ENCODE results near the gene STIM1.
"Not testable (repeated sequence)": the region's sequence is repeated elsewhere in the genome, so short reads cannot be mapped to it uniquely, and the experiment has no call there.

STIM1 gene

GRCh38 chr11:3983101-3983500 lies 127.6 kb downstream of the STIM1 start:
- no peak for DNase-seq (ENCODE audit: low read depth)

- DNase-seq (ENCODE audit: low read depth), result no peak
Observed at GRCh38 chr11:3984896-3985295, 129.4 kb downstream of the STIM1 start.

GRCh38 chr11:3985631-3986030 lies 130.2 kb downstream of the STIM1 start:
- no peak for DNase-seq (ENCODE audit: low read depth)

GRCh38 chr11:3986301-3986700 lies 130.8 kb downstream of the STIM1 start:
- no peak for DNase-seq (ENCODE audit: low read depth)

- DNase-seq (ENCODE audit: low read depth), result no peak
Observed at GRCh38 chr11:3989276-3989920, 133.9 kb downstream of the STIM1 start.

GRCh38 chr11:3989921-3990290 lies 134.4 kb downstream of the STIM1 start:
- no peak for DNase-seq (ENCODE audit: low read depth)

- DNase-seq (ENCODE audit: low read depth), result no peak
Observed at GRCh38 chr11:3990406-3990805, 134.9 kb downstream of the STIM1 start.

- no peak for DNase-seq (ENCODE audit: low read depth)
Observed at GRCh38 chr11:3992964-3993363, 137.5 kb downstream of the STIM1 start.

- no peak for DNase-seq (ENCODE audit: low read depth)
Observed at GRCh38 chr11:3994030-3994640, 138.7 kb downstream of the STIM1 start.

- peak; percentile 27 for DNase-seq (ENCODE audit: low read depth)
Observed at GRCh38 chr11:3995307-3995706, 139.8 kb downstream of the STIM1 start.

GRCh38 chr11:3995949-3996554 lies 140.6 kb downstream of the STIM1 start:
- peak; percentile 67 for DNase-seq (ENCODE audit: low read depth)

- no peak for DNase-seq (ENCODE audit: low read depth)
Observed at GRCh38 chr11:3996651-3997050, 141.2 kb downstream of the STIM1 start.

- not testable (repeated sequence) for DNase-seq (ENCODE audit: low read depth)
Observed at GRCh38 chr11:4004753-4005152, 149.3 kb downstream of the STIM1 start.

GRCh38 chr11:4006946-4007680 lies 151.6 kb downstream of the STIM1 start:
- DNase-seq (ENCODE audit: low read depth), result no peak

- no peak for DNase-seq (ENCODE audit: low read depth)
Observed at GRCh38 chr11:4008116-4008515, 152.7 kb downstream of the STIM1 start.

- not testable (repeated sequence) for DNase-seq (ENCODE audit: low read depth)
Observed at GRCh38 chr11:4016602-4017001, 161.1 kb downstream of the STIM1 start.

GRCh38 chr11:4017129-4017528 lies 161.7 kb downstream of the STIM1 start:
- DNase-seq (ENCODE audit: low read depth), result no peak

GRCh38 chr11:4018641-4019040 lies 163.2 kb downstream of the STIM1 start:
- DNase-seq (ENCODE audit: low read depth), result no peak

GRCh38 chr11:4019891-4020290 lies 164.4 kb downstream of the STIM1 start:
- no peak for DNase-seq (ENCODE audit: low read depth)

- no peak for DNase-seq (ENCODE audit: low read depth)
Observed at GRCh38 chr11:4022669-4023068, 167.2 kb downstream of the STIM1 start.

GRCh38 chr11:4025248-4025966 lies 169.9 kb downstream of the STIM1 start:
- peak; percentile 53 for DNase-seq (ENCODE audit: low read depth)

- DNase-seq (ENCODE audit: low read depth), result peak; percentile 28
Observed at GRCh38 chr11:4025967-4026324, 170.5 kb downstream of the STIM1 start.

All from GM04504 (cell line).